ENCODE data around the gene ZFP28.

GRCh38 chr19:56491399-56491798, 47.3 kb upstream of the ZFP28 start:
- TF ChIP-seq EZH2 (IDR thresholded peaks at IDR 0.05; ENCODE audit: borderline replicate concordance, low read depth, low read length, severe bottlenecking) (no peak), CTCF (IDR thresholded peaks at IDR 0.05; ENCODE audit: extremely low read depth in 1 of 2, insufficient read depth in 1 of 2, low read depth in 1 of 2, low read length in 2 of 2) (no peak), GATA2 (IDR thresholded peaks at IDR 0.05; ENCODE audit: insufficient read depth, insufficient read length, low read depth, low read length) (no peak)
